Measurements from ENCODE around the gene MEGF11. TPM values are rescaled to one million over a fixed set of nuclear protein-coding genes. Genes with fewer than 3 reads are reported as not detected.

Gene MEGF11
- total RNA-seq, 4 donors from 2014 or later, result 0.23 to 0.33 TPM; not detected in 2

GRCh38 chr15:66014635-66015182 is 238.8 kb downstream of the MEGF11 start:
- no peaks in the 10 kb centered on the region for H3K9me3 ChIP-seq
- no peaks in the 10 kb centered on the region for H3K36me3 ChIP-seq
- H3K27ac ChIP-seq (replicated peaks in 1 of 4), result no peak overlapping the region
- intact Hi-C loops (cut with DNase I), result no loop called here
- H3K27me3 ChIP-seq, result peaks cover 0 to 5% (median 0%) of the 10 kb centered on the region in 4 donors
- no peaks in the 10 kb centered on the region for H3K4me1 ChIP-seq
- H3K4me3 ChIP-seq, result no peak overlapping the region
- WGBS, result 84% methylated on average over 8 of the region's 8 CpGs
- DNase-seq (ENCODE audit: extremely low spot score), result no peak
- TF ChIP-seq EP300 (IDR thresholded peaks at IDR 0.05), result no peak
- no peak for TF ChIP-seq POLR2A (IDR thresholded peaks at IDR 0.05; ENCODE audit: low read depth)
- TF ChIP-seq POLR2AphosphoS5 (IDR thresholded peaks at IDR 0.05), result no peak
- TF ChIP-seq CTCF (IDR thresholded peaks at IDR 0.05), result no peak

- TF ChIP-seq CTCF (IDR thresholded peaks at IDR 0.05), result no peak
- intact Hi-C loops (cut with DNase I), result no loop called here
- Histone ChIP-seq H3K4me3 (no peak overlapping the region), H3K27me3 (no peaks in the 10 kb centered on the region), H3K27ac (replicated peaks in 1 of 4) (no peak overlapping the region), H3K36me3 (no peaks in the 10 kb centered on the region), H3K4me1 (no peaks in the 10 kb centered on the region), H3K9me3 (no peaks in the 10 kb centered on the region)
- 55% methylated on average over 5 of the region's 5 CpGs for WGBS
- no peak for DNase-seq (ENCODE audit: extremely low spot score)
Observed at GRCh38 chr15:66014022-66014421, 239.5 kb downstream of the MEGF11 start.

GRCh38 chr15:66008940-66009562 is 244.5 kb downstream of the MEGF11 start:
- Histone ChIP-seq H3K4me1 (no peaks in the 10 kb centered on the region), H3K4me3 (no peak overlapping the region), H3K9me3 (no peaks in the 10 kb centered on the region), H3K27me3 (peaks cover 0 to 20% (median 0%) of the 10 kb centered on the region in 4 donors), H3K36me3 (no peaks in the 10 kb centered on the region), H3K27ac (replicated peaks in 1 of 4) (no peak overlapping the region)
- WGBS, result 54% methylated on average over 3 of the region's 3 CpGs
- intact Hi-C loops (cut with DNase I), result no loop called here
- TF ChIP-seq CTCF (IDR thresholded peaks at IDR 0.05) (no peak), POLR2AphosphoS5 (IDR thresholded peaks at IDR 0.05) (no peak), EP300 (IDR thresholded peaks at IDR 0.05) (no peak), POLR2A (IDR thresholded peaks at IDR 0.05; ENCODE audit: low read depth) (no peak)
- no peak for DNase-seq (ENCODE audit: extremely low spot score)

DNA sequence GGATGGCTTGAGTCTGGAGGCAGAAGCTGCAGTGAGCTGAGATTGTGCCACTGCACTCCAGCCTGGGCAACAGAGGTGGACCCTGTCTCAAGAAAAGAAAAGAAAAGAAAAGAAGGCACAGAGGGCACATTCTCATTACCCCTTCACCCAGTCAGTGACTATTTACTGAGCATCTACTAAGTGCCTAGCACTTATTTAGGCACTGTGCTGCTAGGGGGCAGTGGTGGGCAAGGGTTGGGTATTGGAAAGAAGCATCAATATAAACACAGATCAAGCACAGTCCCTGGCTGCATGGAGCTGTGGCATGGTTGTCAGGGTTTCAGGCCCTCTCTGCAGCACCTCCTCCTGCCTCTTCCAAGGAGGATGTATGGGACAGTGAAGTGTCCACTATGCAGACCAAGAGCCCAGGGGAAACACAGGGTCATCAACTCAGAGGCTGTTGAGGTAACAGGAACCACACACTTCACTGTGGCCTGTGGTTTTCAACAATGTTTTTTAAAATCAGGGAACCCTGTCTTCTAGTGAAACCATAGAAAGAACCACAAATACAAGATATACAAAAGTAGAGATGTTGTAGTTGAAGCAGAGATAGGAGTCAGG is 245.8 kb downstream of the MEGF11 start:
- no peak for DNase-seq (ENCODE audit: extremely low spot score)
- Histone ChIP-seq H3K4me1 (no peaks in the 10 kb centered on the region), H3K36me3 (no peaks in the 10 kb centered on the region), H3K27me3 (peaks cover 0 to 31% (median 0%) of the 10 kb centered on the region in 4 donors), H3K9me3 (no peaks in the 10 kb centered on the region), H3K27ac (replicated peaks in 1 of 4) (no peak overlapping the region), H3K4me3 (no peak overlapping the region)
- TF ChIP-seq POLR2AphosphoS5 (IDR thresholded peaks at IDR 0.05) (no peak), CTCF (IDR thresholded peaks at IDR 0.05) (no peak), EP300 (IDR thresholded peaks at IDR 0.05) (no peak), POLR2A (IDR thresholded peaks at IDR 0.05; ENCODE audit: low read depth) (no peak)
- intact Hi-C loops (cut with DNase I), result no loop called here
